Stimulated activated CD8-positive, alpha-beta memory T cell treated with anti-CD3 and anti-CD28 coated beads, Interleukin-4, amount 100 ng/mL, for 1 hour (primary cell): ENCODE data around the gene GAMT.
A peak's percentile ranks its signal among the peaks of the same experiment; 100 is the strongest.
"Not testable (repeated sequence)": the region's sequence is repeated elsewhere in the genome, so short reads cannot be mapped to it uniquely, and the experiment has no call there.

Experiments
- DNase-seq, 2 donors: peaks; one replicate each; pipeline ENCODE4 v3.0.0-alpha.2; 2020; ENCODE audit warnings: low read depth in 2 of 2, low spot score in 1 of 2

GAMT gene

DNA sequence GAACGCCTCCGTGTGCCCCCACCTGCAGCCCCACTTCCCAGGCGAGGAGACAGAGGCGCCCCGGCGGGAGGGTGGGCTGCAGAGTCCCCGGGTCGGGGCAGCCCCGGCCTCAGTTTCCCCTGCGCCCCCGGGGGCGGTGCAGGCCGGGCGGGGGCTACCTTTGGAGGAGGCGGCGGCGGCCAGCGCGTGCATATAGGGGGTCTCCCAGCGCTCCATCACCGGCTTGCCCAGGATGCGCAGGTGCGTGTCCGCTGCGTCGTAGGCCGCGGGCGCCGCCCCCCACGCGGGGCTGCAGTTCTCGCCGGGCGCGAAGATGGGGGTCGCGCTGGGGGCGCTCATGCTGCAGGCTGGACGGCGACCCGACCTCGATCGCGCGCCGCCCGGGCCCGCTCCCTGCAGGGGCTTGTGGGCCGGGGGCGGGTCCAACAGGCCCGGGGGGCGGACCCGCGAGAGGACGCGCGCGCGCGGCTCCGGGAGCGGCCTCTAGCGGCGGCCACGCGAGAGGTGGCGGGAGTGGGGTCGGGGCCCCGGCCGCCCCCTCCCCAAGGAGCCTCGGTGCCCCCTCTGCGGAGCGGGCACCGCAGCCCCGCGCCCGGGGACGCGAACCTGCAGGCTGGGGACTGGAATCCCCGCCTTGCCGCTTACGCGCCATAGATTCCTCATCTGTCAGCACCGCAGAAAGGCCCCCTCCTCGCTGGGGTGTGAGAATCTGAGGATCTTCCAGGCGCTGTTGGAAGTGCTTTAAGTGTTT is at the start of gene GAMT:
Gene GAMT (minus strand): TSS at position 405 of the 751 bp plus-strand sequence. CDS start 66 bp downstream, at position 339.
- no peak for DNase-seq

DNA sequence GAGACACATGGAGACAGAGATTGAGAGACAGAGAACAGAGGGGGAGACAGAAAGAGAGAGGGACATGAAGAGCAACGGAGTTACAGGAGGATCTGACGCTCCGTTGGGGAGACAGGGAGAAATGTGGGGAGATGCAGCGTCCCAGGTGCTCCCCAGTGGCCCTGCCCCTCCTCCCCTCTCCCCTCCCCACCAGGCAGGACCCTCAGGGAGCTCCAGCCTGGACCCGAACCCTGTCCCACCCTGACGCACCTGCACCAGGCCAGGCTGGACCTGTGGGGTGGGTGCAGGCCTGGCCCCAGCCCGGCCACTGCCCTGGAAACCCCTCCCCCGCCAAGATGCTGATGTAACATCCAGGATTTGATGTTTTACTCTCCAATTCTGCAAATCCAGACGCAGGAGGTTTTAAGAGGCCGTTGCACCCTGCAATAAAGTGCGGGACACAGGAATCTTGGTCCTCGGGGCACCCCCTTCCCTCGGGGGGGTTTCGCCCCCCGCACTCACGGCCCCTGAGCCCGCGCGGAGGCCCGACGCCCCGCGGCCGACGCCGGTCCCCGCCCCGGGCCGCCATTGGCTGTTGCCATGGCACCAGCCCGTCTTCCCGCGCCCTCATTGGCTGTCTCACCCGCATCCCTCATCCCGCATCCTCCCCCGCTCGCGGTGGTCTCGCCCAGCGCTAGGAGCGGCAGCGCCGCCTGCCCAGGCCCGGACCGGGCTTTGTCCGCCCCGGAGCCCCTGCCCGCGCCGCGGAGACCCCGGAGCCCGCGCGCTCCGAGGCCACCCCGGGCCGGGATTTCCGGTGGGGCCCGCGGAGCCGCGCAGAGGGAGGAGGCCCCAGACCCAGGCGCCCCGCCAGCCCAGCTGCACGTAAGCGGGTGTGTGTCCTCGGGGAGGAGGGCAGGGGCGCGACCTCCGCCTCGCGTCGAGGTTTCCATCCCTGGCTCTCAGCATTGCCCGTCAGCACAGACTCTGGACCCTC is 48.4 kb upstream of the GAMT start, which contains the start of gene APC2:
Gene APC2 (plus strand): TSS at position 655 of the 976 bp plus-strand sequence. CDS start 2,881 bp downstream, outside the sequence.
- DNase-seq, result no peak

DNA sequence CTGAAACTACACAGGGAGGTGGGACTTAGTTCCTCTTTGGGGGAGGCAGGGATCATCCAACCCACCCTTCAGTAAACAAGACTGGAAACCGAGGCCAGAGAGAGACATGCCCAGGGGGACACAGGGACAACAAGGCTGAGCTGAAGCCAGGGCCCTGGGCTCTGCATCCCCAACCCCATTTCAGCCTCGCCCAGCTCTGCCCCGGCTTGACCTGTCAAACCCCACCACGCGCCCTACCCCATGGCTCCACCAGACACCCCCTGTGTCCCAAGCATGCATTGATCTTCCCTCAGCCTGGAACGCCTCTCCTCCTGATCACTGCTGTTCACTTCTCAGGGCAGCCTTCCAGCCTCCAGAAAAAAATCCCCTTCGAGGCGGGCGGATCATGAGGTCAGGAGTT is 46.6 kb upstream of the GAMT start:
- DNase-seq, result no peak

DNA sequence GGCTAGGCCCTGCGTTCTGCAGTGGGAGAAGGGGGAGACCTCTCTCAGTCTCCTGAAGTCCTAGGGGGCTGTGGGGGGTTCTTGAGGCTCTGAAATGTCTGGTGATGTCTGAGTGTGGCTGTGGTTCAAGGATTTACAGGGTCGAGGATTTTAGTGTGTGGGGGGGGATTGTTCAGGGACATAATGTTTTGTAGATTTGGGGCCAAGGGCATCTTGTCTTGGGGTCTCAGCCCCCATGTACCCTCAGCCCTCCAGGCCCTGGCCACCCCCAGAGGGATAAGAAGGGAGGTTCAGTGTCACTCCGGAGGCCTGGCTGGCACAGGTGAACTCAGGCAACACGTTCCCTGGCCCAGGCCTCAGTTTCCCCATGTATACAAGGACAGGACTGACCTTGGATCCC is 46.2 kb upstream of the GAMT start:
- DNase-seq, result no peak

DNA sequence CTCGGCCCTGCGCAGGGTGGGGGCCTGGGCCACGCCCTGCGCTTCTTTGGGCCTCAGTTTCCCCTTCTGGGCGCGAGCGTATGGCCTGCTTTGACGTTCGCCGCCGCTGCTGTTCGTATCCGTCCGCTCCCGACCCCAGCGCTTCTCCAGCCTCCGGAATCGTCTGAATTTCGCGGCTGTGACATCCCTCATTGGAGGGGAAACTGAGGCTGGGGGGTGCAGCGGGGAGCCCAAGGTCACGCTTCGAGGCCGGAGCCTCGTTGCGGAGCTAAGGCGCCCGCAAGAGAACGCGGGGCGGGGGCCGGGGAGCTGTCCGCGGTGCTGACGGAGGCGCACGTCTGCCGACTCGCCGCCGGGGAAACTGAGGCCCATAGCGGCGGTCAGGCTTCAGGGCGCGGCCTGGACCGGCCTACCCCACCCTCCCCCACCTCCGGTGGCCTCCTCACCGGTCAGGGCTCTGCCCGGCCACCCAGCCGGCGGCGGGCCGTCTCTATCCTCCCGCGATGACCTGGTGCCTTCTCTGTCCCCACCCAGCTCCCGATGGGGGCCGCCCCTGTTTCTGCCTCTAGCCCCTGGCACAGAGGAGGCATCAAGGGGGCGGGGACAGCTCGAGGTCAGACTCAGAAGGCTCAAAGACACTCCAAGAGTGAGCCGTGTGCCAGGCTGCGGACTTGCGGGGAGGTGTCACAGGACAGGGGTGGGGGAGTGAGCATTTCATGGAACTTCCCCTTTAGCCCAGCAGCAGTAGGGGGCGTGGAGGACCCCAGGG is 45.6 kb upstream of the GAMT start:
- DNase-seq, result no peak

DNA sequence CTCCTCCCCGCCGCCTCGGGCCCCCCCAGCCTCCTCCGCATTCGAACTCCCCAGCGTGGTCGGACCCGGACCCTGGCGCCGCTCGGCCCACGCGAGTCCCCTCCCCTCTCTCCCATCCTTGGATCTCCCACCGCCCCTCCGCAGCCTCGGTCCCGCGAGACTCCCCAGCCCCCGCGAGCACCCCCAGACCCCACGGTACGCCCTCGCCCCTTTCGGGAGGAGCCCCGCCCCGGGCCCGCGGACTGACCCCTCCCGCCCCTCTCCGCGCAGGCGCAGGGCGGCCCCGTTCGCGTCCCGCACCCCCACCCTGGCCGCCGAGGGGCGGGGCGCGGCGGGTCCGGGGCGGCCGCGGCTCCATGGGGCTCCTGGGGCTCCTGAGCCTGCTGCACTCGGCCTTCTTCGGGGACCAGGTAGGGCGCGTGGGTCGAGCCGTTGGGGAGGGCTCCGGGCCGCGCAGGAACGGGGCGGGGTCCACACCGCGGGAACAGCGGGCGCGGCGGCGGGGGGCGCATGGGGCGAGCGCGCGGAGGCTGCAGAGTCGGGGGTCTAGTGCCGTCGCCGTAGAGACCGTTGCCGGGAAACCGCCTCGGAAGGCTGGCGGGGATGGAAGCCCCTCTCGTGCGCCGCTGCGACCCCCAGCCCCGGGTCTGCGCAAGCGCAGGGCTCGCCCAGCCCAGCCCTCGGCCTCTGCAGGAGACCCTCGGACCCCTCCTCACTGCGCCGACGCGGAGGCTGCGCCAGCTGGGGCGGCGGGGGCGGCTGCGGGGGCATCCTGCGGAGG is 44.8 kb upstream of the GAMT start:
- no peak for DNase-seq

DNA sequence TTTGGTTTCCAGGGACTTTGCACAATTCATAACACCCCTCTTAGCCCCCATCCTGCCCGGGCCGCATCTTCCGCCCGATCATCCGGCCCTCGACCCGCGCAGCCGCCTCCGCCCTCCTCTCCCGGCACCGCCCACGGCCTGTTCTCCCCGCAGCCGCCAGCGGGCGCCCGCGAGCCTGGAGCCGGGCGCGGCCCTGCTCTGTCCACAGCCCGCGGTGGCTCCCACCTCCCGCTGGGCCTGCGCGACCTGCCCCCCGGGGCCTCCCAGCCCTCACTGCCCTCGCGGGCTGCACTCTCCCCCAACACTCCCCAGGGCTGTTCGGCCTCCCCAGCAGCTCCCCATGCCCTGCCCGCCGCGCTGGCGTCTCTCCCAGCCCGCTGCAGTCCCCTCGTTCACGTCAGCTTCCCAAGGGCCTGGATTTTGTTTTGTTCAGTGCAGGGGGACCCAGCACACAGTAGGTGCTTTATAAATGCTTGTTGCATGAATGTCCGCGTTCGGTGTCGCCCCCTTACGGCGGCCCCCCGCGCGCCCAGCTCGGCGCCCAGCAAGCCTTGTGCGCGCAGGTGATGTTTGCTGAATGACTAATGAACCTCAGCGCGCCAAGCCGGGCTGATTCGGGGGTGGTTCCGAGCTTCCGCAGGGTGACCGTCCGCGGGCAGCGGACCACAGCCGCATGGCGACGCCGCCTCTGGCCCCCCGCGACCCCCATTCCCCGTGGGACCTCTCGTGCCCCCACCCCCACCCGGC is 44.0 kb upstream of the GAMT start:
- peak; percentile 51 to 52 for DNase-seq

DNA sequence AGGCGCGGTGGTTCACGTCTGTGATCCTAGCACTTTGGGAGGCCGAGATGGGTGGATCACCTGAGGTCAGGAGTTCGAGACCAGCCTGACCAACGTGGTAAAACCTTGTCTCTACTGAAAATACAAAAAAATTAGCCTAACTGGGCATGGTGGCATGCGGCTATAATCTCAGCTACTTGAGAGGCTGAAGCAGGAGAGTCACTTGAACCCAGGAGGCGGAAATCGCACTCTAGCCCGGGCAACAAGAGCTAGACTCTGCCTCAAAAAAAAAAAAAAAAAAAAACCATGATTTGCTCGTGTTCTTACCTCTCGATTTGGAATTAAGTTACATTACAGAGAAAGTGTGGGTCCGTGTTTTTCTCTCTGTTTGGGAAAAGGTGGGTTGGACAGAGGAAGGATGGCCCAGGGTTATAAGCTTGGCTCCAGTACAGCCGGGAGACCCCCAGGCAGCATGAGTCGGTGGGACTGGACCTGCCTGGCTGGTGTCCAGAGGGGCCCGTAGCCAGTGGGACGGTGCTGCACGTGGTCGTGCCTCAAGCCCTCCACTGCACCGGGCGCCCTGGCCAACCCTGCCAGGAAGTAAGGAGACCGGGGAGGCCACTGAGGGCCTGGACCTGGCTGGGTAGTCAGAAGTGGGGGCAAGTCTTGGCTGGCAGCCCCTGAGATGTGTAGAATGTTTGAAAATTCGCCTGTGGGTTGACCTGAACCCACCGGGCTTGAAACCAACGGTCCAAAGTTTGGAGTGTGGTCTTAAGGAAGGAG is 40.5 kb upstream of the GAMT start:
- DNase-seq, result no peak

DNA sequence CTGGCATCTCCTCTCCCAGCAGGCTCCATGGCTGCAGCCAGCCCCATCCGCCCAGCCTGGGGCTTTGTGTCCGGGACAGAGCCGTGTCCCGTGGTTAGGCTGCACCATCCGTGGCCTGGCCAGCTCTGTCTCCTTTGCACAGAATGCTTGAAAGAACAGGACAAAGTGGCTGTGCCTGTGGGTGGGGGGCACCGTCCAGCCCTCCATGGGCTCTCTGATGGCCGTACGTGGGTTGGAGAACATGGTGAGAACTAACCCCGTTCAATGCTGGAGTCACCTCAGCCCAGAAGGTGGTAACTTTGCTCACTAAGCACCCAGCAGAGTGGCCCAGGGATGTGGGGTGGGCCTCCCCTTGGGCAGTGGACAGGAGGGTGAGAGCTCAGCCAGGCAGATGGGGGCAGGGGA is 39.7 kb upstream of the GAMT start:
- DNase-seq, result no peak

DNA sequence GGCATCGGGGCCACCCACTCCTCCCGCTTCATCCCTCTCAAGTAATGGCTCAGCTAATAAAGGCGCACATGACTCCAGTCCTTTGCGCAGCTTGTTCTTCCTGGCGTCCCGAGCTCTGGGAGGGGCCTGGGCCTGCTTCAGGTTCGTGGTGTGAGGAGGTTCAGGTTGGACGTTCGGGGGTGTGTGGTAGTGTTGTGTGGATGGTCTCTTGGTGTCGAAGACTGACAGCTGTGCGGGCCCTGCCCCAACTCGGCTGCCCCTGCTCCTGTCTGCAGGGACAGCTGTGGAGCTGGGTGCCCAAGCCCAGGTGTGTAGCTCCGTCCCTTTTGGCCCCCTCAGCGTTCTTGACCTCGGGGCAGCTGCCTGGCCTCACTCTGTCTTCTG is 39.1 kb upstream of the GAMT start:
- no peak for DNase-seq

DNA sequence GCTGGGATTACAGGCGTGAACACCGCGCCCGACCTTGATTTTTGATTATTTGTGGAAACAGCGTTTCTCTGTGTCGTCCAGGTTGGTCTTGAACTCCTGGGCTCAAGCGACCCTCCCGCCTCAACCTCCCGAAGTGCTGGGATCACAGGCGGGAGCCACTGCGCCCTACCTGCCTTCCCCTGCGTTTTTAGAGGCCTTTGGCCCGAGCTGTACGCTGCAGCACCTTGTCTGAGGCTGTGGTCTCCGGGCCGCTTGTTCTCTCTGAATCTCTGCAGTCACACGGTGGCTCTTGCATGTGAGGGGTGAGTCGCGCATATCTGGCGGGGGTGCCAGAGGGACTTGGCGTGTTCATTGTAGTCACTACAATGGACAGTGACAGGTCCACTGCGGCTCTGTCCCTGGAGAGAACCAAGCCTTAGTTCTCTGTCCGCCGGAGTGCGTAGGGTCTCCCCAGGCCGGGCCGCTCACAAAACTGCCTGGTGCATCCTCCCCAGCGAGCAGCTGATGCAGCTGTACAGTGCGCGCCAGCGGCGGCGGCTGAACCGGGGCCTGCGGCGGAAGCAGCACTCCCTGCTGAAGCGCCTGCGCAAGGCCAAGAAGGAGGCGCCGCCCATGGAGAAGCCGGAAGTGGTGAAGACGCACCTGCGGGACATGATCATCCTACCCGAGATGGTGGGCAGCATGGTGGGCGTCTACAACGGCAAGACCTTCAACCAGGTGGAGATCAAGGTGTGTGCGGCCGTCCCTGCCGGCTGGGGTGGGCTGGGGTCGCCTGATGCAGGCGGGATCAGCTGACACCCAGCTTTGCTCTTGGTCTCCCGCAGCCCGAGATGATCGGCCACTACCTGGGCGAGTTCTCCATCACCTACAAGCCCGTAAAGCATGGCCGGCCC is 38.4 kb upstream of the GAMT start:
- not testable (repeated sequence) for DNase-seq

DNA sequence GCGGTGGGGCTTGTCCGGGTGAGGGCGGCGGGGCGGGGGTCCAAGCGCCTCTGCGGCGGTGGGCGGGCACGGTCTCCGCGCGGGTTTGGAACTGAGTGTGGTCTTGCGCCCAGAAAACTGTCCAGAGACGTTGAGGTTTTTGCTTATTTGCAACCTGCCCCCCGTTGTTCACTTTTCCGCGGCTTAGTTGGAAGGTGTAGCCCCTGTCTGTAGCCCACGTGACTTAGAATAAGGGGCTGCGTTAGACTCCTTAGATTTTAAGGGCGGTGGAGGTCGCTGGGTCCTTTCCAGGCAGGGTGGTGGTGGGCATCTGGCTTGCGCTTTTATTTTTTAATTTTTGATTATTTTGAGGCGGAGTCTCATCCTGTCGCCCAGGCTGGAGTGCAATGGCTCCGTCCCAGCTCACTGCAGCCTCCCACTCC is 37.6 kb upstream of the GAMT start:
- no peak for DNase-seq

DNA sequence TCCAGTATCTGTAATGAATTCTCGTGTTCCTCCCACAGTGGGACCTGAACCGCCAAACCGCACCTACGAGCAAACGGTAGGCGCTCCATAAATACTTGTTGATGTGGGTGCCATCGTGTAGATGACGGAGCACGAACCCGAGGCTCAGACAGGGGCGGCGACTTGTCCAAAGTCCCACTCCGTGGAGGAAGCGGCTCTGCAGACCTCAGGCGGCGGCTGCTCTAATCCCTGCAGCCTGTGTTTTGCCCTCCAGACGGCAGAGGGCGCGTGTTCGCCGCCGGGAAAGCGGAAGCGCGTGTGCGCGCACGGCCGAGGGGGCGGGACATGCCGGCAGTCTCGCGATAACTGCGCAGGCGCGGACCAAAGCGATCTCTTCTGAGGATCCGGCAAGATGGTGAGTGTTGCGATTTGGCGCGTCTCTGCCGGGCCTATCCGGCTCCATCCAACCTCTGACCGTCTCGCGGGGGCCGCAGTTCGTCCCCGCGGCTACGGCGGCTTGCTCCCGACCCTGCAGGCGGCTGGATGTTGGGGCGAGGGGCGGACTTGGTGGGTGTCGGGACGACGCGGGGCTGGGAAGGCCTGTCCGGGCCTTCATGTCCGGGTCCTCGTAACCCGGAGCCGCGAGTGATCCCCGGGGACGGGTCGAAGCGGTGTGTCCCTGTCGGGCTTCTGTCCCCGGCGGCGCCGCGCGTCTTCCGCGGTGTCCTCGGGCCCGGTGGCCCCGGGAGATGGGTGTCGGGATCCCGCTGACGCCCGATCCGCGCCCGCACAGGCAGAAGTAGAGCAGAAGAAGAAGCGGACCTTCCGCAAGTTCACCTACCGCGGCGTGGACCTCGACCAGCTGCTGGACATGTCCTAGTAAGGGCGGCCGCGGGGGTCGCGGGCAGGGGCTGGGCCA is 36.9 kb upstream of the GAMT start, which contains the start of gene RPS15:
Gene RPS15 (plus strand): TSS at position 362 of the 898 bp plus-strand sequence. CDS start 30 bp downstream, at position 392.
- peak; percentile 93 to 95 for DNase-seq

DNA sequence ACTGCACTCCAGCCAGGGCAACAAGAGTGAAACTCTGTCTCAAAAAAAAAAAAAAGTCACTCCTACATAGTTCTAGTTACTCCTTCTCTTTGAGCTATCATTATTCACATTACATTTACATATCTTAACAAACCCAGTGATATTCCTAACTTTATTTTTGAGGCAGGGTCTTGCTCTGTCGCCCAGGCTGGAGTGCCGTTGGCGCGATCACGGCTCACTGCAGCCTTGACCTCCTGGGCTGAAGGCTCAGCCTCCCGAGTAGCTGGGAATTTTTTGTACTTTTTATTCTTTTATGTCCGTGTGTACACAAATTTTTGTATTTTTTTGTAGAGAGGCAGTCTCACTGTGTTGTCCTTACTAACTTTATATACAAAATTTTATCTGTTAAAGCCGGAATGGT is 36.3 kb upstream of the GAMT start:
- DNase-seq, result no peak

DNA sequence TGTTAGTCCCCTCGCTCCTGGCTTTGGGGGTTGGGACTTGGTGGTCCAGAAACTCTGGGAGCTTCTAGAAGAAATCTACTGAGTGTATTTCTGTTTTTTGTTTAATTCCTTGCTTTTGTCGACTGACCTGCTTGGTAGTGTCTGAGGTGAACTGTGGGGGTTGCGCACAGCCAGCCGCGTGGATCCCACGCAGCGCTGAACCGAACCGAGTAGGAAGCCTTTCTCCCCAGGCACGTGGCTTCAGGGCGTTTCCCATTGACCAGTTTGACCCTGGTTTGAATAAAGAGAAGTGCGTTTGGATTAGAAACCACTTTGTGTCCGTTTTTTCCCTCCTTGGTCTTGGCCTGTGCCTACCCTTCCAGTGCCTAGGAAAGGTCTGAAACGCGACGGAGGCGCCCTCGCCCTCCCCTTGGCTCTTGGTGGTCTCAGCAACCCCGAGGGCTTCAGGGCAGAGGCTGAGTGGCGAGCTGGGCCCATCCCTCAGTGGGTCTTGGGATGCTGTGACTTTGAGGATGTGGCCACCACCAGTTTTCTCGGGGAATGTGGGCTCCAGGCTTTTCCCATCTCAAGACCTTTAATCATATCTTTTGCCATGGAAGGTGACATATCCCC is 34.1 kb upstream of the GAMT start:
- no peak for DNase-seq

DNA sequence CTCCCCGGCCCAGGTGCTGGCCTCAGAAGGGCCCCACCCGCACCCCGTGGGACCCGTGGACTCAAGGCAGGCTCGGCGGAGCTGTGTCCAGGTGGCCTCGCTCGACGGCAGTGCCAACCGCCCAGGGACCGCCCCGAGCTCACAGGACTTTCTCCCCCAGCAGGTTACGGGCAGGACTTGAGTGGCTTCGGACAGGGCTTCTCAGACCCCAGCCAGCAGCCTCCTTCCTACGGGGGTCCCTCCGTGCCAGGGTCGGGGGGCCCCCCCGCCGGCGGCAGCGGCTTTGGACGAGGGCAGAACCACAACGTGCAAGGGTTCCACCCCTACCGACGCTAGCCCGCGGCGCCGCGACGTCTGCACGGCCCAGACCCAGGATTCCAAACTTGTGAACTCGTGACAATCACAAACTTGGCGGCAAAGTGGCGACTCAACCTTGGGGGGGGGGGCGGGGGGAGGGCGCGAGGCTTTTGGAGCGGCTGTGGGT is 33.3 kb upstream of the GAMT start:
- DNase-seq, result no peak
